H4 (cell line): ENCODE data around the gene KCNG3. TPM values are rescaled to one million over a fixed set of nuclear protein-coding genes. Genes with fewer than 3 reads are reported as not detected.

Source experiments
- DNase-seq: peaks from one replicate; pipeline ENCODE4 v3.0.0-alpha.2; 2015; ENCODE audit warnings: low spot score
- total RNA-seq: library from RNA; depleted of rRNA; stranded (reverse); fragments of >200 nt; shearing (Covaris generic); gene quantifications from 2 replicates; pipeline ENCODE4 v1.2.3, GENCODE V29; 2014

KCNG3 gene
- total RNA-seq, 1 experiment from 2014 or later = 0.12 TPM

- no peak for DNase-seq
Measured at GRCh38 chr2:42486145-42486906, 7.5 kb downstream of the KCNG3 start.

GRCh38 chr2:42480402-42480801 lies 13.4 kb downstream of the KCNG3 start:
- DNase-seq = no peak

GRCh38 chr2:42474765-42475454 lies 18.9 kb downstream of the KCNG3 start:
- DNase-seq = no peak

GRCh38 chr2:42470706-42471105 lies 23.1 kb downstream of the KCNG3 start:
- DNase-seq = no peak

GRCh38 chr2:42464631-42465030 lies 29.2 kb downstream of the KCNG3 start:
- no peak for DNase-seq

- DNase-seq = no peak
Measured at GRCh38 chr2:42463570-42463969, 30.2 kb downstream of the KCNG3 start.

- DNase-seq = no peak
Measured at GRCh38 chr2:42459296-42459695, 34.5 kb downstream of the KCNG3 start.

GRCh38 chr2:42458396-42458795 lies 35.4 kb downstream of the KCNG3 start:
- DNase-seq = no peak

GRCh38 chr2:42457011-42457410 lies 36.8 kb downstream of the KCNG3 start:
- DNase-seq = no peak

GRCh38 chr2:42456126-42456839 lies 37.5 kb downstream of the KCNG3 start:
- DNase-seq = no peak

- no peak for DNase-seq
Measured at GRCh38 chr2:42452545-42452944, 41.2 kb downstream of the KCNG3 start.

- DNase-seq = no peak
Measured at GRCh38 chr2:42450136-42450535, 43.6 kb downstream of the KCNG3 start.

- no peak for DNase-seq
Measured at GRCh38 chr2:42449163-42450087, 44.4 kb downstream of the KCNG3 start.

- no peak for DNase-seq
Measured at GRCh38 chr2:42448163-42448562, 45.6 kb downstream of the KCNG3 start.

GRCh38 chr2:42446503-42447271 lies 47.1 kb downstream of the KCNG3 start:
- no peak for DNase-seq

GRCh38 chr2:42443718-42444399 lies 49.9 kb downstream of the KCNG3 start:
- no peak for DNase-seq

GRCh38 chr2:42442774-42443173 lies 51.0 kb downstream of the KCNG3 start:
- no peak for DNase-seq

GRCh38 chr2:42438685-42439084 lies 55.1 kb downstream of the KCNG3 start:
- no peak for DNase-seq

- no peak for DNase-seq
Measured at GRCh38 chr2:42436370-42436769, 57.4 kb downstream of the KCNG3 start.

- DNase-seq = no peak
Measured at GRCh38 chr2:42435628-42436027, 58.2 kb downstream of the KCNG3 start.
